ENCODE results near the gene FURIN.
"Not testable (repeated sequence)": the region's sequence is repeated elsewhere in the genome, so short reads cannot be mapped to it uniquely, and the experiment has no call there.

FURIN gene

DNA sequence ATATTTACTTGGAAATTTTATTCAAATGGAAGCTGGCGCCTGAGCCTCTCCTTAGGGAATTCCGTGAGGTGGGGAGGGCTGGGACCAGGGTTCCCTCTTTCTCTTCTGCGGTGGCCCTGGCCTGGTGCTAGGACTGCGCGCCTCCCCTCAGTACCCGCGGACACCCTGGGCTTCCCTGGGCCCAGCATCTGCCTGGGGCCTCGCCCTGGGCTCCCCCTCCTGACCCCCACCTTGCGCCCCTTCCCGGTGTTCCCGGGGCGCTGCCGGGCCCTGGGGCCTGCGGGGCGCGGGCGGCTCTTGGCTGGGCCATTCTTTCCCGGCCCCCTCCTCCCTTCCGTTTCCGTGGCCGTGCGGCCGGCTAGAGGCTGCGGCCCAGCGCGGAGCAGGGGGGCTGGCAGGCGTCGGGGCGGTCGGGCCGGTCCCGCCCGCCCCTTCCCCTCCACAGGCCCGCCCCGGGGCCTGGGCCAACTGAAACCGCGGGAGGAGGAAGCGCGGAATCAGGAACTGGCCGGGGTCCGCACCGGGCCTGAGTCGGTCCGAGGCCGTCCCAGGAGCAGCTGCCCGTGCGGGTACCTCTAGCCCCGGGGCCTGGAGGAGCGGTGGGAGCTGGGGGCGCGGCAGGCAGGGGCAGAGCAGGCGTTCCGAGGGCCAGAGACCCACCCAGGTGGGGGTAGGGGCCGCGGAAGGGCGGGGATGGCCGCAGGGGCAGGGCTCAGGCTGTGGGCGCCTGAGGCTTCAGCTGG is 15.8 kb downstream of the FURIN start, which contains the start of gene FES:
Gene FES (plus strand): TSS at position 529 of the 743 bp plus-strand sequence. CDS start 542 bp downstream, outside the sequence.
- no peak for DNase-seq

- no peak for DNase-seq
These were observed 16.5 kb downstream of the FURIN start for GRCh38 chr15:90884719-90885431.

DNA sequence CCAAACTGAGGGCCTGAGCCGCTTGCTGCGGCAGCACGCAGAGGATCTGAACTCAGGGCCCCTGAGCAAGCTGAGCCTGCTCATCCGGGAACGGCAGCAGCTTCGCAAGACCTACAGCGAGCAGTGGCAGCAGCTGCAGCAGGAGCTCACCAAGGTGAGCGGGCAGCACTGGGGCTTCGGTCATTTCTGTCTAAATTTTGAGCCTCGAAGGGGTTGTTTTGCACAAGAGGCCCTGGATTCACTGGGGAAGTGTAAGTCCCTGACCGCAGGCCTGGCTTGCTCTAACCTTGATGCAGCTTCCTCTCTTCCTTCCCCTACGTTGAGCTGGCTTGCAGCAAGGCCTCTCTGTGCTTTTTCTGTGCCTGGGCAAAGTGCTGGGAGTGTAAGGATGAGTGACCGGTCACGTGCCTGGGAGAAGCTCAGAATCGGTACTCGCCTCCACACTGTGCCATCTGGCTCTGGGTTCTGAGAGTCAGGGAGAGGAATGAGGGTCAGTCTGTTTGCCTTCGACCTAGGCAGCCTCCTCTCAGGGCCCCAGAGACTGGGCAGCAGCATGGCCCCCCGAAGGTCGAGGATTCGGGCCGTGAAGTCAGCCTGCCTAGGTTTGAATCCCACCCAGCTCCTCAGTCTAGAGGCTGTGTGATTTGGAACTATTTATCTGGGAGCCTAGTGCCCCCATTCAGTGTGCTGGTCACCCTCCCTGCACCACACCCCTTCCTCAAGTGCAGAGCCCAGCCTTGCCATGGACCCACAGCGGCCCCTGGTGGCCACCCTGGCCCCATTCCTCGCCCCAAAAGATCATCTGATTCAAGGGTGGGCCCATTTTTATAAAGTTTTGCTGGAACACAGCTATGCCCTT is 17.3 kb downstream of the FURIN start:
- no peak for DNase-seq

DNA sequence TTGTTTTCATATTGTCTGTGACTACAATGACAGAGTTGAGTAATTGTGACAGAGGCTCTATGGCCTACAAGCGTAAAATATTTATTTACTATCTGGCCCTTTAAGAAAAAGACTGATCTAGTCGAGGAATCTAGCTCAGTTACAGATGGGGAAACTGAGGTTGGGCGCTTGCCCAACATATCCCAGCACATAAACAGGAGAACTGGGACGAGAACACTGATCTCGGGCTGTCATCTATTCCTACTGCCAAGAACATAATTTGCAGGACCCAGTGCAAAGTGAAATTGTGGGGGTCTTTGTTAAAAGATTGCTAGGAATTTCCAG is 17.9 kb downstream of the FURIN start:
- no peak for DNase-seq

DNA sequence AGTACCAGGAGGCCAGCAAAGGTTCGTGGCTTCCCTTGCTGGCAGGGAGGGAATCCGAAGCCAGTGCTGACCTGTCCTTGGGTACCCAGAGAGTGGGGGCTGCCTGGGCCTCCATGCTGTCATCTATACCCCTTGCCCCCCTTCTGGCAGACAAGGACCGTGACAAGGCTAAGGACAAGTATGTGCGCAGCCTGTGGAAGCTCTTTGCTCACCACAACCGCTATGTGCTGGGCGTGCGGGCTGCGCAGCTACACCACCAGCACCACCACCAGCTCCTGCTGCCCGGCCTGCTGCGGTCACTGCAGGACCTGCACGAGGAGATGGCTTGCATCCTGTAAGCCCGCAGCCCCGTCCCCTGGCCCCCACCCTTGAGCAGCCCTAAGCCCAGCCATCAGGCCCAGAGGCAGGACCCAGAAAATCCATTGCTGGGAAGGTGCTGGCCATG is 18.7 kb downstream of the FURIN start:
- no peak for DNase-seq

GRCh38 chr15:90889313-90889730 is 20.9 kb downstream of the FURIN start:
- no peak for DNase-seq

- DNase-seq, result no peak
These were observed 21.5 kb downstream of the FURIN start for GRCh38 chr15:90889736-90890456.

DNA sequence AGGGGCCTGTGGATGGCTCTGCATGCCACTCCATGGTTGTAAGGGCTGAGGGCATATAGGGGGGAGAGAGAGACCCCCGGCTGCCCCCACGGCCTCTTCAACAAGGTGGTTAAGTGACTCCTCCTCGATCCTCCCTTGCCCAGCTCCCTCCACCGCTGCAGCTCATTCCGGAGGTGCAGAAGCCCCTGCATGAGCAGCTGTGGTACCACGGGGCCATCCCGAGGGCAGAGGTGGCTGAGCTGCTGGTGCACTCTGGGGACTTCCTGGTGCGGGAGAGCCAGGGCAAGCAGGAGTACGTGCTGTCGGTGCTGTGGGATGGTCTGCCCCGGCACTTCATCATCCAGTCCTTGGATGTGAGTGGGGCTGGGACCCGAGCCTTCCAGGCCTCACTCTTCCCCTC is 22.5 kb downstream of the FURIN start:
- no peak for DNase-seq

- DNase-seq, result no peak
These were observed 23.1 kb downstream of the FURIN start for GRCh38 chr15:90891346-90891949.

DNA sequence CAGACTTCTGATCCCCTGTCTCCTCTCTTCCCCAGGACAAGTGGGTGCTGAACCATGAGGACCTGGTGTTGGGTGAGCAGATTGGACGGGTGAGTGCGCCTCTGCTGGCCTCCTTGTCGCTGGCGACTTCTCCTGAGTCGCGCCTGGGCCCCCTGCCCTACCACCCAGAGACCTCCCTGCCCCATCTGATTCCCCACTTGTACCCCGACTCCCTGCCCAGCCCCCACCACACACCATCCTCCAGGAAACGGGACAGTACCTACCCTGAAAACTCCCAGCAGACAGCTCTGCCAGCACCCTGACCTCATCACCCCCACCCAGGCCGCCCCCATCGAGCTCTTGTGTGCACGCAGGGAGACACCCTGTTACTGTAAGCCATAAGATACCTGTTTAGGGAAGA is 23.6 kb downstream of the FURIN start:
- DNase-seq, result no peak

DNA sequence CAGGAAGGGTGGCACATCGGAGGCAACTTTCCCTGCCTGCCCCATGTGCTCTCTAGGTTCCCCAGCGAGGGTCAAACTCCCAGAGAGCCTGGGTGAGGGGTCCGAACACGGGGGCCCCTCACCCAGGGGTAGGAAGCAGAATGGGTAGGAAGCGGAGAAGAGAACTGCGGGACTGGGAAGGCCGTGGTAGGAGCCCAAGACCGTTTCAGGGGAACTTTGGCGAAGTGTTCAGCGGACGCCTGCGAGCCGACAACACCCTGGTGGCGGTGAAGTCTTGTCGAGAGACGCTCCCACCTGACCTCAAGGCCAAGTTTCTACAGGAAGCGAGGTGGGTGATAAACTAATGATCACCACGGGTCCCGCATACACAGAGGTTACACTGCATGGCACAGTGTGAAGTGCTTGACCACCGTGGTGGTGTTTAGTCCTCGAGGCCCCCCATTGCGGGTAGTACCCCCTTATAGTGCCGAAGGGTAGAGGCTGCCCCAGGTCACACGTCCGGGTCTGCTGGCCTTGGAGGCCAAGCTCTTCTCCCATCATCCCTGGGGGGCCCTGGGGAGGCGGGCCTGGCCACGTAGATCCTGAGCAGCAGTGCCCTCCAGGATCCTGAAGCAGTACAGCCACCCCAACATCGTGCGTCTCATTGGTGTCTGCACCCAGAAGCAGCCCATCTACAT is 24.2 kb downstream of the FURIN start:
- DNase-seq, result no peak

- DNase-seq, result no peak
These were observed 25.0 kb downstream of the FURIN start for GRCh38 chr15:90893175-90894090.

DNA sequence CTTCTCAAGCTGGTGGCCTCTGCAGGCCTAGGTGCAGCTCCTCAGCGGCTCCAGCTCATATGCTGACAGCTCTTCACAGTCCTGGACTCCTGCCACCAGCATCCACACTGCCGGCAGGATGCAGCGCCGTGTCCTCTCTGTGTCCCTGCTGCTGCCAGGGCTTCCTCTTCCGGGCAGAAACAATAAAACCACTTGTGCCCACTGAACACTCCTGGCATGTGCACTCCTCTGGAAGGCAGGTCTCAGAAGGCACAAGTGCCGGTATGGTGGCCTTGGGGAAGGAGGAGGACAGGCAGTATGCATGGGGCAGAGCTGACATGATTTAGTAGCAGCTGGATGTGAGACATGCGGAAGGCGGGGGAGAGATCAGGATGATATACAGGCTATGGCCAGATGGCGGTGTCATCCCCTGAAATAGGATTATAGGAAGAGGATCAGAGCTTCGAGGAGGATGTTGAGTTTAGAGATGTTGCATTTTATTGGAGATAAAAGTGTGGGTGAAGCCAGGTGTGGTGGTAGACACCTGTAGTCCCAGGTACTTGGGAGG is 27.3 kb downstream of the FURIN start:
- DNase-seq, result no peak

DNA sequence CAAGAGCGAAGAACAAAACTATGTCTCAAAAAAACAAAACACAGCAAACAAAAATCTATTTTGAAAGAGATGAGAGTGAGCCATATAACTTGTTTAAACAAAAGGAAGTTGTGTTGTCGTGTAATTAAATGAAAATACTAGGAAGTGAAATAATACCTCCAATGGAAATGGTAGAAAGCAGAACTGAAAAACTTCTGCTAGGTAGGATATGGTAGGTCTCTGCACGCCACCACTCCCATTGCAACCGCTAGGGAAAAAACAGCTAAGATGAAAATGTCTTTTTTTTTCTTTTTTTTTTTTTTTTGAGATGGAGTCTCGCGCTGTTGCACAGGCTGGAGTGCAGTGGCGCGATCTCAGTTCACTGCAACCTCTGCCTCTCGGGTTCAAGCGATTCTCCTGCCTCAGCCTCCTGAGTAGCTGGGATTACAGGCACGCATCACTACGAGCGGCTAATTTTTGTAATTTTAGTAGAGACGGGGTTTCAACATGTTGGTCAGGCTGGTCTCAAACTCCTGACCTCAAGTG is 28.8 kb downstream of the FURIN start:
- not testable (repeated sequence) for DNase-seq

- DNase-seq, result no peak
These were observed 33.0 kb downstream of the FURIN start for GRCh38 chr15:90901175-90902039.

DNA sequence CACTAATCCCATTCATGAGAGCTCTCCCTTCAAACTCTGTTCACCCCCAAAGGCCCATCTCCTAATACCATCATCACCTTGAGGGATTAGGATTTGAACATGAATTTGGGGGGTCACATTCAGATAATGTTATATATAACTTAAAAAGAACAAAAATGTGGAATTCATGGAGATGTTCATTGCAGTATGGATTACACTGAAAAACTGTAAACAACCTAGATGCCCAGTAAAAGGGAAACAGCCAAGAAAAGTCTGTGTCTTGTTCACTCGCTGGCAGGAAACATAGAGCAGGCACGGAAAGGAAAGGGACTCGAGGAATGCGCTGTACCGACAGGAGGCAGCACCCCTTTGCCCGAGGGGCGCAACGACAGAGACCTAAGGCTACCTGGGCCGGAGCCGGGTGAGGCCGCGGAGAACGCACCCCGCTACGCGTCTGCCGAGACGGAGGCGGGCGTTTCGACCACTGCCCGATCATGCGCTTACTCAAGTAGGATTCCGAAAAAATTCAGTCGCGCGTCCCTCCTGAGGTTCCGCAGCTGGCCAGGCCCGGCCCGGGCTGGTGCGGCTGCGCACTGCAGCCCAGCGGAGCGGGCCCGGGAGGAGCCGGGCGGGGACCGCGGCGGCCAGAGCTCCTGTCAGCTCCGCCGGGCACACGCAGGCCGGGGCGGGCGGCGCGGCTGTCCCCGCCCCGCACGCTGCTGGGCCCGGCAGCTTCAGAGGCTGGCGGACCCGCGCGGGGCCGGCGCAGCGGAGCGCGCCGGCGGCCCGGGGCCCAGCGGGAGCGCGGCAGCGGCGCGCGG is 33.9 kb downstream of the FURIN start:
- peak; percentile 76 for DNase-seq

DNA sequence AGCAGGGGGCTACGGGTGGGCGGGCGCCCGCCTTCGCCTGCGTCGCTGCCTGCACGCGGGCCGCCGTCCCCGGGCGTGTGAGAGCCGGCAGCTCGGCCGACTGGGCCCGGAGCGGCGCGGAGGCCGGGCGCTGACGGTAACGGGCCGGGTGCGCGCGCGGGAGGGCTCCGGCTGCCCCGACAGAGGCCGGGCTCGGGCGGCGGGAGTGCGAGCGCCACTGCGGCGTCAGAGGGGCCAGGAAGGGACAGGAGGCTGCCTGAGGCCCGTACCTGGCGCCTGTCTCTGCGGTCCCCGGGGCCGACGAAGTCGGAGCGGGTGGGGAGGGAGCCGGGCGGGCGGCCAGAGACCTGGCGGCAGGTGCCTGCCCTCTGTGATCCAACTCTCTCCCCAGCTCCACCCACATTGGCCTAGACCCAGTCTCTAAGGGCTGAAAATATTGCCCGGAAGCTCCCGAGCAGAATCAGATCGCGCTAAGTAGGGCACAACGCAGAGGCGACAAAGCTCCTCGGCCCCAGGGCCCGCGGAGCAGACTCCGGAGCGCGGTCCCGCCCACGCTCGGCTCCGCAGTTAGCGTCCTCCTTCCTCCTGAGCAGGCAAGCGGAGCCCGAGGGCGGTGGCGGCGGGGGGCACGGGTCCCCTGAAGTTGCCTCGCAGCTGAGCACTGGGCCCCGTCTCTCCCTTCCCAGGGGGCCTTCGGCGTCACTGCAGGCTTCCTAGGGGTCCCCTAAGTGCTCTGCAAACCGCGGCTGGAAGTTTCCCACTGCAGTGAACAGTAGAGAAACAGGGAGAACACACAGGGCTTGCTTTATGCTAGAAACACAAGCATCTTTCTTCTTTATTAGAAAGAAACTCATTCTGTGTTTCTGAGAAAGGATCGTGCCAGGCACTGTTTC is 34.7 kb downstream of the FURIN start, which contains the start of gene MAN2A2:
Gene MAN2A2 (plus strand): TSS at position 463 of the 893 bp plus-strand sequence. CDS start 906 bp downstream, outside the sequence.
- DNase-seq, result peak; percentile 22
